Measurements from ENCODE around the gene CAMSAP3.
"Not testable (repeated sequence)": the region's sequence is repeated elsewhere in the genome, so short reads cannot be mapped to it uniquely, and the experiment has no call there.

The CAMSAP3 gene

DNA sequence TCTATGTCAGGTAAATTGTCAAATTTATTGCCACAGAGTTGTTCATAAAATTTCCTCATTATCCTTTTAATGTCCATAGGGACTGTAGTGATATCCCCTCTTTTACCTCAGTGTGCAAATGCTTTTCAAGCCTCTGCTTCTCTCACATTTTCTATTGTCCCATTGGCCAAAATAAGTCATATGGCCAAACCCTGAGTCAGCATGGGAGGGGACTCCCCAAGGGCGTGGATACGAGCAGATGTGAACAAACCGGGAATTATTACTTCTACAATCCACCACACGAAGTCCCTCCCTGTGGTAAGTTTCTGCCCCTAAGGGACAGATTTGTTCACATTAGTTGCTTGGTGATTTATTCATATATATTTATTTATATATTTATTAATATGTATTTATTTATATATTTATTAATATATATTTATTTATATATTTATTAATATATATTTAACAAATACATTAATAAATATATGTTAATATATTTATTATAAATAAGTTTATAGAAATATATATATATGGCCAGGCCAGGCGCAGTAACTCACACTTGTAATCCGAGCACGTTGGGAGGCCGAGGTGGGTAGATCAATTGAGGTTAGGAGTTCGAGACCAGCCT, 20.1 kb upstream of the CAMSAP3 start:
- TF ChIP-seq, protein P1, sequence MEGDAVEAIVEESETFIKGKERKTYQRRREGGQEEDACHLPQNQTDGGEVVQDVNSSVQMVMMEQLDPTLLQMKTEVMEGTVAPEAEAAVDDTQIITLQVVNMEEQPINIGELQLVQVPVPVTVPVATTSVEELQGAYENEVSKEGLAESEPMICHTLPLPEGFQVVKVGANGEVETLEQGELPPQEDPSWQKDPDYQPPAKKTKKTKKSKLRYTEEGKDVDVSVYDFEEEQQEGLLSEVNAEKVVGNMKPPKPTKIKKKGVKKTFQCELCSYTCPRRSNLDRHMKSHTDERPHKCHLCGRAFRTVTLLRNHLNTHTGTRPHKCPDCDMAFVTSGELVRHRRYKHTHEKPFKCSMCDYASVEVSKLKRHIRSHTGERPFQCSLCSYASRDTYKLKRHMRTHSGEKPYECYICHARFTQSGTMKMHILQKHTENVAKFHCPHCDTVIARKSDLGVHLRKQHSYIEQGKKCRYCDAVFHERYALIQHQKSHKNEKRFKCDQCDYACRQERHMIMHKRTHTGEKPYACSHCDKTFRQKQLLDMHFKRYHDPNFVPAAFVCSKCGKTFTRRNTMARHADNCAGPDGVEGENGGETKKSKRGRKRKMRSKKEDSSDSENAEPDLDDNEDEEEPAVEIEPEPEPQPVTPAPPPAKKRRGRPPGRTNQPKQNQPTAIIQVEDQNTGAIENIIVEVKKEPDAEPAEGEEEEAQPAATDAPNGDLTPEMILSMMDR (IDR thresholded peaks at IDR 0.05; ENCODE audit: low read depth, low read length, missing control alignments): no peak
- DNase-seq (ENCODE audit: low read depth): no peak
- H3K4me3 ChIP-seq (ENCODE audit: low read depth, low read length): no peak overlapping the region

DNA sequence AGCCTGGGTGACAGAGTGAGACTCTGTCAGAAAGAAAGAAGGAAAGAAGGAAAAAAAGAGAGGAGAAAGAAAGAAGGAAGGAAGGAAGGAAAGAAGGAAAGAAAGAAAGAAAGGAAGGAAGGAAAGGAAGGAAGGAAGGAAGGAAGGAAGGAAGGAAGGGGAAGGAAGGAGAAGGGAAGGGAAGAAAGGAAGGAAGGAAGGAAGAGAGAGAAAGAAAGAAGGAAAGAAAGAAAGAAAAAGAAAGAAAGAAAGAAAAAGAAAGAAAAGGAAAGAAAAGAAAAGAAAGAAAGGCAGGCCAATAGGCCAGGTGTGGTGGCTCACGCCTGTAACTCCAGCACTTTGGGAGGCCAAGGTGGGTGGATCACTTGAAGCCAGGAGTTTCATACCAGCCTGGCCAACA, 18.2 kb upstream of the CAMSAP3 start:
- not testable (repeated sequence) for H3K4me3 ChIP-seq (ENCODE audit: low read depth, low read length); DNase-seq (ENCODE audit: low read depth)

DNA sequence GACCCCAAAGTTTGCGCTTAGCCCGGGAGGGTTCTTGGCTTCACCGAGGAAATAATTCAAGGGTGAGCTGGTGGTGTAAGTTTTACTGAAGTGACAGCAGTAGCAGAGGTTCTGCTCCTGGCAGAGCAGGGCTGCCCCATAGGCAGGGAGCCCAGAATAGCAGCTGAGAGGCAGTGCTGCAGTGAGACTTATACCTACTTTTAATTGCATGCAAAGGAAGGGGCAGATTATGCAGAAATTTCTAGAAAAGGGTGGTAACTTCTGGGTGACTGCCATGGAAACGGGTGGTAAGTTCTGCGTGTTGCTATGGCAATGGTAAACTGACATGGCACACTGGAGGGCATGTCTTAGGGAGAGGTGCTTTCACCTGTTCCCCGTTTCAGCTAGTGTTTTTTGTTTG, 17.5 kb upstream of the CAMSAP3 start:
- no peak for DNase-seq (ENCODE audit: low read depth)

DNA sequence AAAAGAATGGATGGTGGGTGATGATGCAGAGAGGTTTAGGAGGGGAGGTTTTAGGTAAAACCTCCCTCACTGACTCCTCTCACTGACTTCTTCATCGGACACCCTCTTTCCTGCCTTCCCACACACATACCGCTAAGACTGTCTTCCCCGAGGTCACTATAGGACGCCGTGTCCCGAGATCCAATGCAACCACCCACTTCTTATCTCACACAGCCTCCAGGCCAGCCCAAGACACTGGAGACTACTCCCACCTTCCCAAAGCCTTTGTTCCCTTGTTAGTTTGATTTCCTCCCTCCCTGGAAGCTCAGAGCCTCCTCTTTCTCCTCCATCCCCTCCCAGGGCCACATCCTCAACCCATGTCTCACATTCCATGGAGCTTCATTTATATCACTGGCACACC, 16.5 kb upstream of the CAMSAP3 start:
- no peak for DNase-seq (ENCODE audit: low read depth)
- no peak overlapping the region for H3K4me3 ChIP-seq (ENCODE audit: low read depth, low read length)
- TF ChIP-seq, protein P1 (IDR thresholded peaks at IDR 0.05; ENCODE audit: low read depth, low read length, missing control alignments): no peak

More for the DNA sequence above, 17.5 kb upstream of the CAMSAP3 start:
- TF ChIP-seq, protein P1 (IDR thresholded peaks at IDR 0.05; ENCODE audit: low read depth, low read length, missing control alignments): no peak
- no peak overlapping the region for H3K4me3 ChIP-seq (ENCODE audit: low read depth, low read length)

DNA sequence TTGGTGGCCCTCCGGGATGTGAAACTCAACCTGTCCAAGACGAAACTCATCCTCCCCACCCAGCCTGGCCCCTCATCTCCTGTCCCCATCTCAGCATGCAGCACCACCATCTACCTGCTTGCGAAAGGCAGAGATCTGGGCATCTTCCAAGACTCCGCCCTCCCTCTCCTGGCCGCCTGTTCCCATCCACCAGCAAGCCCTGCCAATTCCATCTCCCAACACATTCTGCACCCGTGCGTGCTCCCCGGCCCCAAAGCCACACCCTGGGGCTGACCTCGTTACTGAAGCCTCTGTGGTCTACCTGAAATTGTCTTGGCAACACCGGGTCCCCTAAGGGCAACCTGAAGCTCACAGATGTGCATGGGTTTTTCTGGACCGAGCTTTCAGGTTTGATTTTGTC, 13.2 kb upstream of the CAMSAP3 start:
- H3K4me3 ChIP-seq (ENCODE audit: low read depth, low read length): no peak overlapping the region

DNA sequence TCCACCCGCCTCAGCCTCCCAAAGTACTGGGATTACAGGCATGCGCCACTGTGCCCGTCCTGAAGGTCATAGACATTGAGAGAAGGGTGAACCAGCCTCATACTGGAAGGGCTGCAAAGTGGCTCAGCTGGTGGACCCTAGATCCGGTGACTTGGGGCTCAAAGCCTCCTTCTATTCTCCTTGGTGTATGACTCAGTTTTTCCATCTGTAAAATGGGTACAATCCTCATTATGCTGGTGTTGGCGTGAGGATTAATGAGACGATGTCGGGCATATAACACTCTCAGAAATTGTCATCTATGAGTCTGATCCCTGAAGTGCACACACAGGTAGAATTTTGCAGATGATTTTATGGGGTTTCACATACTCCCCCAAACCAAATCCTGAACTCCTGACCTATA, 5.8 kb upstream of the CAMSAP3 start:
- TF ChIP-seq, protein P1 (IDR thresholded peaks at IDR 0.05; ENCODE audit: low read depth, low read length, missing control alignments): no peak
- H3K4me3 ChIP-seq (ENCODE audit: low read depth, low read length): no peak overlapping the region
- DNase-seq (ENCODE audit: low read depth): no peak

More for the DNA sequence above, 13.2 kb upstream of the CAMSAP3 start:
- DNase-seq (ENCODE audit: low read depth): no peak
- TF ChIP-seq, protein P1 (IDR thresholded peaks at IDR 0.05; ENCODE audit: low read depth, low read length, missing control alignments): no peak

DNA sequence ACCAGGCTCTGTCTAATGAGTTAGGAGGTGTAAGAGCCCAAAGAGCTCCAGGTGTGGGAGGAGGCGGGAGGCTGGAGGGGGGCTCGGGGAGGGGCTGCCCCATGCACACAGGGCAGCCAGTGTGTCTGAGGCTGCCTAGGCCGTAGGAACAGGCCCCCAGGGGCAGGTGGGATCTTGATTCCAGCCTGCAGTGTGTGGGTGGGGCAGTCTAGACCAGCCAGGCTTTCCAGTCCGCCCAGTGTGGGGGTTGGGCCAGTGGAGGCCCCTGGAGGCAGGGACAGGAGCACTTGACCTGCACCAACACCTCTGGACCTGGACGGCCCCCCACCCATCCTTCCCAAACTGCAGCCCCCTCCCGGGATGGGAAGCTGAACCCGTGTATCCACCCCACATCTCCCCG, 5.4 kb upstream of the CAMSAP3 start:
- no peak overlapping the region for H3K4me3 ChIP-seq (ENCODE audit: low read depth, low read length)
- DNase-seq (ENCODE audit: low read depth): no peak
- TF ChIP-seq, protein P1 (IDR thresholded peaks at IDR 0.05; ENCODE audit: low read depth, low read length, missing control alignments): no peak

Data from GM12864 (cell line).